SK-N-SH (cell line): ENCODE measurements around the gene COL23A1.

Source experiments
- CTCF ChIP-seq: fragments of 200-600 bp; sonication (generic); IDR thresholded peaks from 2 replicates; pipeline ENCODE4 v1.6.1; 2017; ENCODE audit warnings: antibody characterized with exemption, mild to moderate bottlenecking, moderate library complexity
- ELF1 ChIP-seq: IDR thresholded peaks from 2 replicates; pipeline ENCODE4 v1.4.0; 2012
- EP300 ChIP-seq, 2 experiments: IDR thresholded peaks; 2 replicates each; pipeline versions ENCODE4 v1.4.0 to v1.6.1; 2012; ENCODE audit warnings: borderline replicate concordance in 1 of 2, low read depth in 1 of 2, low read length in 1 of 2
- EZH2phosphoT487 ChIP-seq: fragments of 200-600 bp; sonication (generic); IDR thresholded peaks from 2 replicates; pipeline ENCODE4 v1.6.1; 2017; ENCODE audit warnings: low read depth, mixed run types, mild to moderate bottlenecking, antibody characterized with exemption, moderate library complexity, borderline replicate concordance
- GABPA ChIP-seq: IDR thresholded peaks from 2 replicates; pipeline ENCODE4 v1.4.0; 2012; ENCODE audit warnings: low read depth, mild to moderate bottlenecking
- NFIC ChIP-seq: IDR thresholded peaks from 2 replicates; pipeline ENCODE4 v1.4.0; 2012; ENCODE audit warnings: borderline replicate concordance
- POLR2AphosphoS5 ChIP-seq: IDR thresholded peaks from 2 replicates; pipeline ENCODE4 v1.6.1; 2012; ENCODE audit warnings: low read depth, low read length
- REST ChIP-seq: IDR thresholded peaks from 2 replicates; pipeline ENCODE4 v1.6.1; 2012; ENCODE audit warnings: mild to moderate bottlenecking, low read depth, low read length, moderate library complexity
- SIN3A ChIP-seq: IDR thresholded peaks from 2 replicates; pipeline ENCODE4 v1.6.1; 2012; ENCODE audit warnings: low read depth, mild to moderate bottlenecking, low read length, moderate library complexity, borderline replicate concordance
- TAF1 ChIP-seq: IDR thresholded peaks from 2 replicates; pipeline ENCODE4 v1.6.1; 2012; ENCODE audit warnings: low read depth, mild to moderate bottlenecking, low read length, moderate library complexity, borderline replicate concordance
- TEAD4 ChIP-seq: IDR thresholded peaks from 2 replicates; pipeline ENCODE4 v1.4.0; 2012; ENCODE audit warnings: mild to moderate bottlenecking, borderline replicate concordance; ENCODE audit not compliant: insufficient read depth
- ZBTB33 ChIP-seq: IDR thresholded peaks from 2 replicates; pipeline ENCODE4 v1.4.0; 2012; ENCODE audit warnings: low read depth, borderline replicate concordance

GRCh38 chr5:178602752-178603151 is 12.6 kb upstream of the COL23A1 start:
- TF ChIP-seq POLR2AphosphoS5 (no peak), CTCF (no peak), EP300 (IDR thresholded peaks at IDR 0.05; ENCODE audit: borderline replicate concordance in 1 of 2, low read depth in 1 of 2, low read length in 1 of 2) (no peak), ZBTB33 (no peak), TEAD4 (no peak), GABPA (no peak), TAF1 (no peak), REST (no peak), EZH2phosphoT487 (no peak), NFIC (no peak), ELF1 (no peak), SIN3A (no peak)
